ENCODE data around the gene CARD8.

GRCh38 chr19:48183356-48183755 is 72.4 kb downstream of the CARD8 start:
- TF ChIP-seq CTCF (IDR thresholded peaks at IDR 0.05) (no peak), POLR2A (IDR thresholded peaks at IDR 0.05) (no peak)
